ENCODE results near the gene CIC.
"Not testable (repeated sequence)": the region's sequence is repeated elsewhere in the genome, so short reads cannot be mapped to it uniquely, and the experiment has no call there.

DNA sequence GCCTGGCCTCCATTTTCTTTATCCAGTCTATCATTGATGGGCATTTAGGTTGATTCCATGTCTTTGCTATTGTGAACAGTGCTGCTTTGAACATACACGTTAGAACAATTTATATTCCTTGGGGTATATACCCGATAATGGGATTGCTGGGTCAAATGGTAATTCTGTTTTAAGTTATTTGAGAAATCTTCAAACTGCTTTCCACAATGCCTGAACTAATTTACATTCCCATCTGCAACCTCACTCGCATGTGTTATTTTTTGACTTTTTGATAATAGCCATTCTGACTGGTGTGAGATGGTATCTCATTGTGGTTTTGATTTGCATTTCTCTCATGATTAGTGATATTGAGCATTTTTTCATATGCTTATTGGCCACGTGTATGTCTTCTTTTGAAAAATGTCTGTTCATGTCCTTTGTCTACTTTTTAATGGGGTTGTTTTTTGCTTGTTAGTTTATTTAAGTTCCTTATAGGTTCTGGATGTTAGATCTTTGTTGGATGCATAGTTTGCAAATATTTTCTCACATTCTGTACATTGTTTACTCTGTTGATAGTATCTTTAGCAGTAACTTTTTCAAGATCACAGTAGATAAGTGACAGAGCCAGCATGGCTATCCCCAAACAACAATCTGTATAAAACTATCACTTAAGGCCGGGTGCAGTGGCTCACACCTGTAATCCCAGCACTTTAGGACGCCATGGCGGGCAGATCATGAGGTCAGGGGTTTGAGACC is 70.2 kb downstream of the CIC start:
- TF ChIP-seq EP300 (IDR thresholded peaks at IDR 0.05; ENCODE audit: borderline replicate concordance in 1 of 2, control insufficient read depth in 1 of 2, low read depth in 2 of 2, low read length in 2 of 2); TAF1 (IDR thresholded peaks at IDR 0.05; ENCODE audit: borderline replicate concordance, low read depth, low read length); CEBPB (IDR thresholded peaks at IDR 0.05; ENCODE audit: borderline replicate concordance in 1 of 2, low read depth in 2 of 2, low read length in 2 of 2); MYC (IDR thresholded peaks at IDR 0.05; ENCODE audit: insufficient read depth, insufficient read length, insufficient replicate concordance, low read length, severe bottlenecking); ZBED1 (IDR thresholded peaks at IDR 0.05; ENCODE audit: borderline replicate concordance); SUPT20H (IDR thresholded peaks at IDR 0.05; ENCODE audit: borderline replicate concordance, control insufficient read depth, low read depth, low read length); MXI1 (IDR thresholded peaks at IDR 0.05; ENCODE audit: low read depth, low read length); POLR2A (IDR thresholded peaks at IDR 0.05; ENCODE audit: low read depth, low read length); EZH2 (IDR thresholded peaks at IDR 0.05; ENCODE audit: borderline replicate concordance, control insufficient read depth, low read depth, low read length); CBFB (IDR thresholded peaks at IDR 0.05; ENCODE audit: low read depth); RAD51 (IDR thresholded peaks at IDR 0.05); SRF (IDR thresholded peaks at IDR 0.05; ENCODE audit: low read depth in 2 of 2, low read length in 2 of 2): not testable (repeated sequence)
- TF ChIP-seq, protein P1, sequence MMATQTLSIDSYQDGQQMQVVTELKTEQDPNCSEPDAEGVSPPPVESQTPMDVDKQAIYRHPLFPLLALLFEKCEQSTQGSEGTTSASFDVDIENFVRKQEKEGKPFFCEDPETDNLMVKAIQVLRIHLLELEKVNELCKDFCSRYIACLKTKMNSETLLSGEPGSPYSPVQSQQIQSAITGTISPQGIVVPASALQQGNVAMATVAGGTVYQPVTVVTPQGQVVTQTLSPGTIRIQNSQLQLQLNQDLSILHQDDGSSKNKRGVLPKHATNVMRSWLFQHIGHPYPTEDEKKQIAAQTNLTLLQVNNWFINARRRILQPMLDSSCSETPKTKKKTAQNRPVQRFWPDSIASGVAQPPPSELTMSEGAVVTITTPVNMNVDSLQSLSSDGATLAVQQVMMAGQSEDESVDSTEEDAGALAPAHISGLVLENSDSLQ (IDR thresholded peaks at IDR 0.05): not testable (repeated sequence)
- TF ChIP-seq, protein P2, sequence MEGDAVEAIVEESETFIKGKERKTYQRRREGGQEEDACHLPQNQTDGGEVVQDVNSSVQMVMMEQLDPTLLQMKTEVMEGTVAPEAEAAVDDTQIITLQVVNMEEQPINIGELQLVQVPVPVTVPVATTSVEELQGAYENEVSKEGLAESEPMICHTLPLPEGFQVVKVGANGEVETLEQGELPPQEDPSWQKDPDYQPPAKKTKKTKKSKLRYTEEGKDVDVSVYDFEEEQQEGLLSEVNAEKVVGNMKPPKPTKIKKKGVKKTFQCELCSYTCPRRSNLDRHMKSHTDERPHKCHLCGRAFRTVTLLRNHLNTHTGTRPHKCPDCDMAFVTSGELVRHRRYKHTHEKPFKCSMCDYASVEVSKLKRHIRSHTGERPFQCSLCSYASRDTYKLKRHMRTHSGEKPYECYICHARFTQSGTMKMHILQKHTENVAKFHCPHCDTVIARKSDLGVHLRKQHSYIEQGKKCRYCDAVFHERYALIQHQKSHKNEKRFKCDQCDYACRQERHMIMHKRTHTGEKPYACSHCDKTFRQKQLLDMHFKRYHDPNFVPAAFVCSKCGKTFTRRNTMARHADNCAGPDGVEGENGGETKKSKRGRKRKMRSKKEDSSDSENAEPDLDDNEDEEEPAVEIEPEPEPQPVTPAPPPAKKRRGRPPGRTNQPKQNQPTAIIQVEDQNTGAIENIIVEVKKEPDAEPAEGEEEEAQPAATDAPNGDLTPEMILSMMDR (IDR thresholded peaks at IDR 0.05 in 2 of 3, conservative IDR thresholded peaks at IDR 0.05 in 1 of 3; ENCODE audit: control insufficient read depth in 2 of 3, extremely low read depth in 1 of 3, insufficient read depth in 1 of 3, low read depth in 3 of 3, low read length in 3 of 3): not testable (repeated sequence)

Measured in GM12878 (cell line).